Esophagus muscularis mucosa (tissue), 4 donors: ENCODE data around the gene PEX5L. TPM values are rescaled to one million over a fixed set of nuclear protein-coding genes. Genes with fewer than 3 reads are reported as not detected.

Experiments used
- DNase-seq: peaks from one replicate; pipeline ENCODE4 v3.0.0-alpha.2; 2017; ENCODE audit errors: extremely low spot score
- H3K27ac ChIP-seq, 4 donors: fragments of 200-600 bp; sonication (generic); replicated peaks in 1 of 4; 1 replicate in 3 of 4; 2 replicates in 1 of 4; pipeline ENCODE4 v1.5.1; 2016 to 2019; ENCODE audit warnings: mild to moderate bottlenecking in 1 of 4
- H3K27me3 ChIP-seq, 4 donors: fragments of 200-600 bp; sonication (generic); one replicate each; pipeline versions ENCODE4 v1.5.1 to v1.6.0; 2016 to 2019
- H3K36me3 ChIP-seq, 4 donors: fragments of 200-600 bp; sonication (generic); one replicate each; pipeline ENCODE4 v1.5.1; 2016 to 2019
- H3K4me1 ChIP-seq, 4 donors: fragments of 200-600 bp; sonication (generic); one replicate each; pipeline ENCODE4 v1.5.1; 2016 to 2019
- H3K4me3 ChIP-seq, 4 donors: fragments of 200-600 bp; sonication (generic); 1 replicate in 2 of 4; 2 replicates in 2 of 4; pipeline ENCODE4 v1.5.1; 2016 to 2019; ENCODE audit warnings: mild to moderate bottlenecking in 4 of 4, moderate library complexity in 1 of 4
- H3K9me3 ChIP-seq, 4 donors: fragments of 200-600 bp; sonication (generic); 1 replicate in 3 of 4; 2 replicates in 1 of 4; pipeline ENCODE4 v1.5.1; 2016 to 2019
- EP300 ChIP-seq: sonication (generic); formaldehyde crosslinking; IDR thresholded peaks from one replicate; pipeline ENCODE4 v1.6.1; 2017; ENCODE audit warnings: antibody characterized with exemption
- POLR2A ChIP-seq: fragments of 450-650 bp; IDR thresholded peaks from one replicate; pipeline ENCODE4 v1.6.1; 2017; ENCODE audit warnings: antibody characterized with exemption, moderate library complexity, mild to moderate bottlenecking, low read depth
- POLR2AphosphoS5 ChIP-seq, 2 donors: sonication (generic); formaldehyde crosslinking; IDR thresholded peaks; one replicate each; pipeline ENCODE4 v1.6.1; 2017; ENCODE audit warnings: antibody characterized with exemption in 2 of 2
- WGBS: methylation state at CpG from one replicate; pipeline ENCODE4 v1.1.5; 2018; 5-methylcytosine and 5-hydroxymethylcytosine counted together
- intact Hi-C: fragments of 100-400 bp; cut with DNase I; formaldehyde crosslinking; loops from one replicate; pipeline ENCODE4 v1.15.1; 2023
- total RNA-seq, 4 donors: library from RNA; depleted of rRNA; stranded (reverse); fragments of >200 nt; gene quantifications; one replicate each; pipeline versions ENCODE4 v1.1.0 to v1.2.1, GENCODE V29; 2016
- TF ChIP-seq, protein P1 (sequence below), 3 experiments: fragments of 200-600 bp in 2 of 3; fragments of 450-650 bp in 1 of 3; sonication (generic) in 2 of 3; IDR thresholded peaks; one replicate each; pipeline ENCODE4 v1.5.1; 2017 to 2019; ENCODE audit warnings: antibody characterized with exemption in 3 of 3, mild to moderate bottlenecking in 2 of 3, moderate library complexity in 1 of 3

PEX5L gene
- total RNA-seq, 4 donors from 2014 or later: 0.06 to 0.78 TPM; not detected in 2

DNA sequence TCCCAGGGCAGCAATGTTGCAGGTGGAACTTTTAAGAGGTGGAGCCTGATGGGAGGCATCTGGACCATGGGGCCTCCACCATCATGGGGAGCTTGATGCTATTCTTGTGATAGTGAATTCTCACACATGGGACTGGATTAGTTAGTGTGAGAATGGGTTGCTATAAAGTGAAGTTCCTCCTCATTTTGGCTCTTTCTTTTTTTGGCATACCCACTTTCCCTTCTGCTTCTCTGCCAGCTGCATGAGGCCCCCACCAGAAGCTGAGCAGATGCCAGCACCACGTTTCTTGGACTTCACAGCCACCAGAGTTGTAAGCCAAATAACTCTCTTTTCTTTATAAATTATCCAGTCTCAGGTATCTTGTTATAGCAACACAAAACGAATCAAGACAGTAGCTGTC, 101.0 kb downstream of the PEX5L start:
- Histone ChIP-seq H3K36me3 (no peaks in the 10 kb centered on the region), H3K27ac (no peak overlapping the region), H3K4me1 (no peaks in the 10 kb centered on the region), H3K4me3 (no peak overlapping the region), H3K27me3 (no peaks in the 10 kb centered on the region), H3K9me3 (no peaks in the 10 kb centered on the region)
- no peak for DNase-seq
- intact Hi-C loops: no loop called here
- TF ChIP-seq, protein P1, sequence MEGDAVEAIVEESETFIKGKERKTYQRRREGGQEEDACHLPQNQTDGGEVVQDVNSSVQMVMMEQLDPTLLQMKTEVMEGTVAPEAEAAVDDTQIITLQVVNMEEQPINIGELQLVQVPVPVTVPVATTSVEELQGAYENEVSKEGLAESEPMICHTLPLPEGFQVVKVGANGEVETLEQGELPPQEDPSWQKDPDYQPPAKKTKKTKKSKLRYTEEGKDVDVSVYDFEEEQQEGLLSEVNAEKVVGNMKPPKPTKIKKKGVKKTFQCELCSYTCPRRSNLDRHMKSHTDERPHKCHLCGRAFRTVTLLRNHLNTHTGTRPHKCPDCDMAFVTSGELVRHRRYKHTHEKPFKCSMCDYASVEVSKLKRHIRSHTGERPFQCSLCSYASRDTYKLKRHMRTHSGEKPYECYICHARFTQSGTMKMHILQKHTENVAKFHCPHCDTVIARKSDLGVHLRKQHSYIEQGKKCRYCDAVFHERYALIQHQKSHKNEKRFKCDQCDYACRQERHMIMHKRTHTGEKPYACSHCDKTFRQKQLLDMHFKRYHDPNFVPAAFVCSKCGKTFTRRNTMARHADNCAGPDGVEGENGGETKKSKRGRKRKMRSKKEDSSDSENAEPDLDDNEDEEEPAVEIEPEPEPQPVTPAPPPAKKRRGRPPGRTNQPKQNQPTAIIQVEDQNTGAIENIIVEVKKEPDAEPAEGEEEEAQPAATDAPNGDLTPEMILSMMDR (IDR thresholded peaks at IDR 0.05): no peak
- TF ChIP-seq EP300 (no peak), POLR2AphosphoS5 (IDR thresholded peaks at IDR 0.05) (no peak), POLR2A (no peak)
- WGBS: 45% methylated on average over 2 of the region's 2 CpGs

DNA sequence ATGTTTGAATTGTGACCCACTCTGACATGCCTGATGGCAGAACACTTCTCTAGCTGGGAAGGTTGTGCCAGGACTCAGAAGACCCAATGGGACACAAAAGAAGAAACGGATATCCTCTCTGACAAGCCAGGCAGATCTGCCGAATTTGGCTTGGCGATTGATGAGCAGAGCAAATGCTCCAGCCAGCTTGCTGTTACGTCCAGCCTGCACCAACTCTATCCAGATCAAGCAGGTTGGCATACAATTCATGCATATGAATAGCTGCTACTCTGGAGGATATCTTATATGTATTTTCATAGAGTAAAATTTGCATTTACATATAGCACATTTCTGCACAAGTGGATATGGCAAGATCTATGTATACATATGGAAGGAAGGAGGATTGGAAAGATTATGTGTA, 102.8 kb downstream of the PEX5L start:
- no peaks in the 10 kb centered on the region for H3K36me3 ChIP-seq
- H3K4me3 ChIP-seq: no peak overlapping the region
- WGBS: 83% methylated on average over 4 of the region's 4 CpGs
- DNase-seq: no peak
- TF ChIP-seq POLR2A: no peak
- TF ChIP-seq POLR2AphosphoS5 (IDR thresholded peaks at IDR 0.05): no peak
- no peak for TF ChIP-seq EP300
- TF ChIP-seq, protein P1 (IDR thresholded peaks at IDR 0.05): no peak
- intact Hi-C loops: no loop called here
- H3K27me3 ChIP-seq: no peaks in the 10 kb centered on the region
- H3K27ac ChIP-seq: no peak overlapping the region
- no peaks in the 10 kb centered on the region for H3K4me1 ChIP-seq
- H3K9me3 ChIP-seq: no peaks in the 10 kb centered on the region

DNA sequence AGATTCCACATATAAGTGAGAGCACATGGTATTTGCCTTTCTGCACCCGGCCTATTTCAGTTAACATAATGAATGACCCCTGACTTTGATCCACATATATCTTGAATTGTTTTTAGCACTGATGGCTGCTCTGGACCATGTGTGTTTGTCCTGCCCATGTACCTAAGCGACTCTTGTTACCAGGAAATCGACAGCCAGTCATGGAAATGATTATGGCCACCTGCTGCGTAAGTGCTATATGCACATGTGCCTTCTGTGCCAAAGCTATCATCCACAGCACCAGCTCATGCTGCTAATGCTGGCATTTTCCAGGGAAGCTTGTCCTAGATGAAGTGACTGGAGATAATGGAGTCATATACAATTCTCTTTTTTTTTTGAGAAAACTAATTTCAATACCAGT, 103.7 kb downstream of the PEX5L start:
- Histone ChIP-seq H3K4me1 (no peaks in the 10 kb centered on the region), H3K4me3 (no peak overlapping the region), H3K9me3 (no peaks in the 10 kb centered on the region), H3K27ac (no peak overlapping the region), H3K36me3 (no peaks in the 10 kb centered on the region), H3K27me3 (no peaks in the 10 kb centered on the region)
- DNase-seq: no peak
- TF ChIP-seq, protein P1 (IDR thresholded peaks at IDR 0.05): no peak
- TF ChIP-seq POLR2AphosphoS5 (IDR thresholded peaks at IDR 0.05) (no peak), POLR2A (no peak), EP300 (no peak)
- WGBS: 62% methylated on average over 4 of the region's 4 CpGs
- intact Hi-C loops: no loop called here

DNA sequence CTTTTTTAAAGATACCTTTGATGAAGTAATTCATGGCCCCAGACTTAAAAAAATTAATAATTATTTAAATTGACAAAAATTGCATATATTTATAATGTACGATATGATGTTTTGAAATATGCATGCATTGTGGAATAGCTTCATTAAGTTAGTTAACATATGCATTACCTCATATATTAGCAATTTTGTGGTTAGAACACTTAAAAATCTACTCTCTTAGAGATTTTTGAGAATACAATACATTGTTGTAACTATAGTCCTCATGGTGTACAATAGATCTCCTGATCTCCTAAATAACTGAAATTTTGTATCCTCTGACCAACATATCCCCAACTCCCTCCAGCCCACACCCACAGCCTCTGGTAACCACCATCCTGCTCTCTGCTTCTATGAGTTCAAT, 104.1 kb downstream of the PEX5L start:
- 86% methylated on average over 1 of the region's 1 CpG for WGBS
- Histone ChIP-seq H3K9me3 (no peaks in the 10 kb centered on the region), H3K27me3 (no peaks in the 10 kb centered on the region), H3K27ac (no peak overlapping the region), H3K36me3 (no peaks in the 10 kb centered on the region), H3K4me1 (no peaks in the 10 kb centered on the region), H3K4me3 (no peak overlapping the region)
- DNase-seq: no peak
- intact Hi-C loops: no loop called here
- TF ChIP-seq POLR2A (no peak), EP300 (no peak), POLR2AphosphoS5 (IDR thresholded peaks at IDR 0.05) (no peak)
- TF ChIP-seq, protein P1 (IDR thresholded peaks at IDR 0.05): no peak

DNA sequence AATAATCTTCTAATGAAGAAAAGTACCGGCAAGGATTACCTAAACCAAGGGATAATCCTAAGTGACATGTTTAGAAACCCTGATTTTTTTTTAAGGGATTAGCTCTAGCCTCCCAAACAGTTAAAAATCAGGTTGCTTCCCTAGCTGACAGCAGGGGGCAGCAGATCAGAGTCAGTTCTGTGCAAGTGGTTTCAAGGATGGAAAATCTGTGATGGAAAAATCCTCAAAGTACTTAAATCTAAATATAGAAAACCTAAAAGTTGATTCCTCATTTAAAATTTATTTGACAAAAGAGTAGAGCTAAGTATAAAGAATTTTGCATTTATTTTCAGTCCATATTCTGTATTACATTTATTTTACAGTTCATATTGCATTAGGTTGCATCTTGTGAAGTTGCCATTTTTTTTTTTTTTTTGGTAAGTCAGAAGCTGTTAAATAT, 107.6 kb downstream of the PEX5L start:
- DNase-seq: no peak
- WGBS: 14% methylated on average over 1 of the region's 1 CpG
- H3K27me3 ChIP-seq: no peaks in the 10 kb centered on the region

More for the DNA sequence above, 107.6 kb downstream of the PEX5L start:
- Histone ChIP-seq H3K4me1 (no peaks in the 10 kb centered on the region), H3K9me3 (no peaks in the 10 kb centered on the region), H3K27ac (no peak overlapping the region), H3K4me3 (no peak overlapping the region), H3K36me3 (no peaks in the 10 kb centered on the region)
- intact Hi-C loops: loop anchor here (5.0 kb wide), 1 partner anchor 668 kb away; no protein-coding TSS in a partner anchor
- TF ChIP-seq, protein P1 (IDR thresholded peaks at IDR 0.05): peak; percentile 31 to 62 (median 43)
- TF ChIP-seq POLR2A (no peak), POLR2AphosphoS5 (IDR thresholded peaks at IDR 0.05) (no peak)
